HL-60 (cell line): ENCODE data around the gene PPP1R7.

Source experiments
- GABPA ChIP-seq: IDR thresholded peaks from 2 replicates; pipeline ENCODE4 v1.6.1; 2012; ENCODE audit warnings: low read depth
- POLR2AphosphoS5 ChIP-seq: IDR thresholded peaks from 2 replicates; pipeline ENCODE4 v1.6.1; 2012; ENCODE audit warnings: low read depth
- TF ChIP-seq, protein P1 (sequence below): IDR thresholded peaks from one replicate; pipeline ENCODE4 v1.5.1; 2011; ENCODE audit warnings: low read length, control low read depth, inconsistent platforms; ENCODE audit not compliant: insufficient read depth

DNA sequence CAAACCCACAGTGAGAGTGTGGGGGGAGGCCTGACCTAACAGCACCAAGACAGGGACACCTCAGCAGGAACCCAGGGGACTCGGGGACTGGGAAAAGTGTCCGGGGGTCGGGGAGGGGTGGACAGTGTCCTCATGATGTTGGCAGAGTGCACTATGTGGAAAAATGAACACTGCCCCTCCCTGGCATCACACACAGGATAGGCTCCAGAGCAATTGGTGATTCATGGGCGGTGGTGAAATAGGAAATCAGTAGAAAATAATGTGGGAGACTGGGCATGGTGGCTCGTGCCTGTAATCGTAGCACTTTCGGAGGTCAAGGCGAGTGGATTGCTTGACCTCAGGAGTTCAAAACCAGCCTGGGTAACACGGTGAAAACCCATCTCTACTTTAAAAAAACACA is 34.6 kb downstream of the PPP1R7 start:
- TF ChIP-seq, protein P1, sequence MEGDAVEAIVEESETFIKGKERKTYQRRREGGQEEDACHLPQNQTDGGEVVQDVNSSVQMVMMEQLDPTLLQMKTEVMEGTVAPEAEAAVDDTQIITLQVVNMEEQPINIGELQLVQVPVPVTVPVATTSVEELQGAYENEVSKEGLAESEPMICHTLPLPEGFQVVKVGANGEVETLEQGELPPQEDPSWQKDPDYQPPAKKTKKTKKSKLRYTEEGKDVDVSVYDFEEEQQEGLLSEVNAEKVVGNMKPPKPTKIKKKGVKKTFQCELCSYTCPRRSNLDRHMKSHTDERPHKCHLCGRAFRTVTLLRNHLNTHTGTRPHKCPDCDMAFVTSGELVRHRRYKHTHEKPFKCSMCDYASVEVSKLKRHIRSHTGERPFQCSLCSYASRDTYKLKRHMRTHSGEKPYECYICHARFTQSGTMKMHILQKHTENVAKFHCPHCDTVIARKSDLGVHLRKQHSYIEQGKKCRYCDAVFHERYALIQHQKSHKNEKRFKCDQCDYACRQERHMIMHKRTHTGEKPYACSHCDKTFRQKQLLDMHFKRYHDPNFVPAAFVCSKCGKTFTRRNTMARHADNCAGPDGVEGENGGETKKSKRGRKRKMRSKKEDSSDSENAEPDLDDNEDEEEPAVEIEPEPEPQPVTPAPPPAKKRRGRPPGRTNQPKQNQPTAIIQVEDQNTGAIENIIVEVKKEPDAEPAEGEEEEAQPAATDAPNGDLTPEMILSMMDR = no peak
- TF ChIP-seq GABPA (no peak), POLR2AphosphoS5 (no peak)
